ENCODE measurements around the gene KCNK17. TPM values are rescaled to one million over a fixed set of nuclear protein-coding genes. Genes with fewer than 3 reads are reported as not detected.

The KCNK17 gene
- total and polyA plus RNA-seq, 9 of the 15 experiments (the other 6 are each of a cell fraction or from before 2014, with no cell fraction given), result not detected

DNA sequence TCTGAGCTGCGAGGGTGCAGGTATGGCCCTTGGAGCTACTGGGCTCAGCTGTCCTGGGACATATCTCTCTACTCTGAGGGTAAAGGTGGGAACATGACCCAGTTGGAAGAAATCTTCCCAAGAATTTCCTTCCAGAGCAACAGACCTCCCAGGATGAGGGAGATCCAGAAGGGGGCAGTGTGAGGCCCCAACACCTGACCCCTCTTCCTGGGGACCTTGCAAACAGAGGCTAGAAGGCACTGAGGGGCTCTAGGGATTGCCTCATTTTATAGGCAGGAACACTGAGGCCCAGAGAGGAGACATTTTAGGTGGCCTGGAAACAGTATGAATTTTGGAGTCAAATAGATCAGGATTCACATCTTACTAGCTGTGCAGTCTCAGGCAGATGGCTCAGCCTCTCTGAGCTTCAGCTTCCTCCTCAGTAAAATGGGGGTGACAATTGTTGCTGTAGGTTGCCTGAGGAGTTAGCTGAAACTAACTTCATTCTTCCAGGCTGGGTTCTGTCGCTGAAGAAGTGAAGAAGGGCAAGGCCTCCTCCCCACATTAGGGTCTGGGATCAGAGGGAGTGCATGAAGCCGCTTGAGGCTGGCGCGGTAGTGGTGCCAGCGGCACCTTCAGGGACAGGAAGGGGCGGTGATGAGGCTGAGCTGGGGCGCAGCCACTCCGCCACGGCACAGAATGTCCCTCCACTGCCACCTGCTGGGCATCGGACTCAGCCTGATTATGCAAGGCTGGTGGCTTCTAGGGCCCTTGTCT lies 11.4 kb downstream of the KCNK17 start (continued):
- TF ChIP-seq RB1 (IDR thresholded peaks at IDR 0.05; ENCODE audit: low read depth) (peak; percentile 78), ZNF668 (CRISPR knock-in tag; IDR thresholded peaks at IDR 0.05) (no peak), HMG20A (CRISPR knock-in tag; conservative IDR thresholded peaks at IDR 0.05) (no peak), KDM4B (IDR thresholded peaks at IDR 0.05; ENCODE audit: borderline replicate concordance in 2 of 2, low read depth in 1 of 2) (no peak), RHOXF2B (CRISPR knock-in tag; conservative IDR thresholded peaks at IDR 0.05) (no peak), RBM14 (IDR thresholded peaks at IDR 0.05; ENCODE audit: borderline replicate concordance, insufficient read depth, low read depth, low read length) (no peak), GABPB2 (CRISPR knock-in tag; conservative IDR thresholded peaks at IDR 0.05) (no peak), ZNF311 (CRISPR knock-in tag; IDR thresholded peaks at IDR 0.05) (no peak), SP1 (CRISPR knock-in tag; IDR thresholded peaks at IDR 0.05) (no peak), POLR2AphosphoS5 (IDR thresholded peaks at IDR 0.05; ENCODE audit: control insufficient read depth, insufficient read depth, low read depth, low read length) (no peak), KLF16 (IDR thresholded peaks at IDR 0.05) (no peak), SIRT6 (IDR thresholded peaks at IDR 0.05; ENCODE audit: low read depth, low read length) (no peak), GATA2 (CRISPR knock-in tag; IDR thresholded peaks at IDR 0.05) (no peak), ZNF3 (CRISPR knock-in tag; IDR thresholded peaks at IDR 0.05) (no peak), NR2C2 (CRISPR knock-in tag; IDR thresholded peaks at IDR 0.05) (no peak), NR2C2 (tag; IDR thresholded peaks at IDR 0.05) (no peak), ZNF408 (CRISPR knock-in tag; IDR thresholded peaks at IDR 0.05; ENCODE audit: low read depth) (no peak)
- TF ChIP-seq, protein P1, sequence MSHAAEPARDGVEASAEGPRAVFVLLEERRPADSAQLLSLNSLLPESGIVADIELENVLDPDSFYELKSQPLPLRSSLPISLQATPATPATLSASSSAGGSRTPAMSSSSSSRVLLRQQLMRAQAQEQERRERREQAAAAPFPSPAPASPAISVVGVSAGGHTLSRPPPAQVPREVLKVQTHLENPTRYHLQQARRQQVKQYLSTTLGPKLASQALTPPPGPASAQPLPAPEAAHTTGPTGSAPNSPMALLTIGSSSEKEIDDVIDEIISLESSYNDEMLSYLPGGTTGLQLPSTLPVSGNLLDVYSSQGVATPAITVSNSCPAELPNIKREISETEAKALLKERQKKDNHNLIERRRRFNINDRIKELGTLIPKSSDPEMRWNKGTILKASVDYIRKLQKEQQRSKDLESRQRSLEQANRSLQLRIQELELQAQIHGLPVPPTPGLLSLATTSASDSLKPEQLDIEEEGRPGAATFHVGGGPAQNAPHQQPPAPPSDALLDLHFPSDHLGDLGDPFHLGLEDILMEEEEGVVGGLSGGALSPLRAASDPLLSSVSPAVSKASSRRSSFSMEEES (CRISPR knock-in tag; IDR thresholded peaks at IDR 0.05), result no peak
- TF ChIP-seq, protein P2, sequence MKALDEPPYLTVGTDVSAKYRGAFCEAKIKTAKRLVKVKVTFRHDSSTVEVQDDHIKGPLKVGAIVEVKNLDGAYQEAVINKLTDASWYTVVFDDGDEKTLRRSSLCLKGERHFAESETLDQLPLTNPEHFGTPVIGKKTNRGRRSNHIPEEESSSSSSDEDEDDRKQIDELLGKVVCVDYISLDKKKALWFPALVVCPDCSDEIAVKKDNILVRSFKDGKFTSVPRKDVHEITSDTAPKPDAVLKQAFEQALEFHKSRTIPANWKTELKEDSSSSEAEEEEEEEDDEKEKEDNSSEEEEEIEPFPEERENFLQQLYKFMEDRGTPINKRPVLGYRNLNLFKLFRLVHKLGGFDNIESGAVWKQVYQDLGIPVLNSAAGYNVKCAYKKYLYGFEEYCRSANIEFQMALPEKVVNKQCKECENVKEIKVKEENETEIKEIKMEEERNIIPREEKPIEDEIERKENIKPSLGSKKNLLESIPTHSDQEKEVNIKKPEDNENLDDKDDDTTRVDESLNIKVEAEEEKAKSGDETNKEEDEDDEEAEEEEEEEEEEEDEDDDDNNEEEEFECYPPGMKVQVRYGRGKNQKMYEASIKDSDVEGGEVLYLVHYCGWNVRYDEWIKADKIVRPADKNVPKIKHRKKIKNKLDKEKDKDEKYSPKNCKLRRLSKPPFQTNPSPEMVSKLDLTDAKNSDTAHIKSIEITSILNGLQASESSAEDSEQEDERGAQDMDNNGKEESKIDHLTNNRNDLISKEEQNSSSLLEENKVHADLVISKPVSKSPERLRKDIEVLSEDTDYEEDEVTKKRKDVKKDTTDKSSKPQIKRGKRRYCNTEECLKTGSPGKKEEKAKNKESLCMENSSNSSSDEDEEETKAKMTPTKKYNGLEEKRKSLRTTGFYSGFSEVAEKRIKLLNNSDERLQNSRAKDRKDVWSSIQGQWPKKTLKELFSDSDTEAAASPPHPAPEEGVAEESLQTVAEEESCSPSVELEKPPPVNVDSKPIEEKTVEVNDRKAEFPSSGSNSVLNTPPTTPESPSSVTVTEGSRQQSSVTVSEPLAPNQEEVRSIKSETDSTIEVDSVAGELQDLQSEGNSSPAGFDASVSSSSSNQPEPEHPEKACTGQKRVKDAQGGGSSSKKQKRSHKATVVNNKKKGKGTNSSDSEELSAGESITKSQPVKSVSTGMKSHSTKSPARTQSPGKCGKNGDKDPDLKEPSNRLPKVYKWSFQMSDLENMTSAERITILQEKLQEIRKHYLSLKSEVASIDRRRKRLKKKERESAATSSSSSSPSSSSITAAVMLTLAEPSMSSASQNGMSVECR (CRISPR knock-in tag; IDR thresholded peaks at IDR 0.05), result no peak
- TF ChIP-seq, protein P3, sequence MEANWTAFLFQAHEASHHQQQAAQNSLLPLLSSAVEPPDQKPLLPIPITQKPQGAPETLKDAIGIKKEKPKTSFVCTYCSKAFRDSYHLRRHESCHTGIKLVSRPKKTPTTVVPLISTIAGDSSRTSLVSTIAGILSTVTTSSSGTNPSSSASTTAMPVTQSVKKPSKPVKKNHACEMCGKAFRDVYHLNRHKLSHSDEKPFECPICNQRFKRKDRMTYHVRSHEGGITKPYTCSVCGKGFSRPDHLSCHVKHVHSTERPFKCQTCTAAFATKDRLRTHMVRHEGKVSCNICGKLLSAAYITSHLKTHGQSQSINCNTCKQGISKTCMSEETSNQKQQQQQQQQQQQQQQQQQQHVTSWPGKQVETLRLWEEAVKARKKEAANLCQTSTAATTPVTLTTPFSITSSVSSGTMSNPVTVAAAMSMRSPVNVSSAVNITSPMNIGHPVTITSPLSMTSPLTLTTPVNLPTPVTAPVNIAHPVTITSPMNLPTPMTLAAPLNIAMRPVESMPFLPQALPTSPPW (CRISPR knock-in tag; IDR thresholded peaks at IDR 0.05), result peak; percentile 31; the same call in 1 of the 2 replicates

Data from K562 (cell line).